Pancreas (tissue), 10 donors: ENCODE data around the gene CBX3. TPM values are rescaled to one million over a fixed set of nuclear protein-coding genes. Genes with fewer than 3 reads are reported as not detected.
"Not testable (repeated sequence)": the region's sequence is repeated elsewhere in the genome, so short reads cannot be mapped to it uniquely, and the experiment has no call there.

Source experiments
- ATAC-seq, 4 donors: fragments of 200-7000 bp; cut with Tn5 transposase; one replicate each; pipeline versions ENCODE4 v1.8.0 to v1.9.1; 2020; ENCODE audit warnings: mild to moderate bottlenecking in 4 of 4, moderate library complexity in 4 of 4
- DNase-seq, 6 donors: peaks; one replicate each; pipeline ENCODE4 v3.0.0-alpha.2; 2020
- FAIRE-seq: peaks from 2 replicates; lab custom pipeline; 2012; peaks lifted over from hg19 to GRCh38; lab: Jason Lieb, UNC
- H3K27ac ChIP-seq, 4 donors: fragments of 200-600 bp; sonication (generic); 1 replicate in 3 of 4; 2 replicates in 1 of 4; pipeline versions ENCODE4 v1.5.0 to v1.8.0; 2020
- H3K27me3 ChIP-seq, 4 donors: fragments of 200-600 bp; one replicate each; pipeline ENCODE4 v1.8.0; 2021
- H3K36me3 ChIP-seq, 3 donors: fragments of 200-600 bp; sonication (generic) in 1 of 3; one replicate each; pipeline versions ENCODE4 v1.5.0 to v1.8.0; 2020 to 2021
- H3K4me1 ChIP-seq, 3 donors: fragments of 200-600 bp; one replicate each; pipeline ENCODE4 v1.8.0; 2021
- H3K4me3 ChIP-seq, 4 donors: fragments of 200-600 bp; sonication (generic) in 2 of 4; one replicate each; pipeline versions ENCODE4 v1.5.0 to v1.8.0; 2020 to 2021
- H3K9me3 ChIP-seq, 4 donors: fragments of 200-600 bp; one replicate each; pipeline ENCODE4 v1.8.0; 2021
- WGBS, 2 donors: extraction: QIAGEN DNeasy Blood & Tissue Kit; methylation state at CpG; one replicate each; pipeline ENCODE4 v1.1.7; 2013; 5-methylcytosine and 5-hydroxymethylcytosine counted together
- intact Hi-C, 3 donors: fragments of 100-400 bp; cut with DNase I; formaldehyde crosslinking; loops; one replicate each; pipeline versions ENCODE4 v1.11.1 to v1.14.2; 2022
- polyA plus RNA-seq, 2 donors: library from polyadenylated mRNA; stranded (reverse); fragments of 200-250 nt; gene quantifications; one replicate each; pipeline ENCODE4 v1.2.3, GENCODE V29; 2013
- total RNA-seq, 6 donors: library from RNA; stranded (reverse); fragmentation: NEBNext Ultra II Directional in 4 of 6; extraction: Animal tissue kit (Norgen Biotek cat#: 25700) in 4 of 6; gene quantifications; one replicate each; pipeline versions ENCODE4 v1.2.1 to v1.2.4, GENCODE V29; 2021 to 2023
- TF ChIP-seq, protein P1 (sequence below), 4 donors: fragments of 200-600 bp; sonication (generic) in 3 of 4; IDR thresholded peaks; one replicate each; pipeline versions ENCODE4 v1.5.0 to v1.8.0; 2021; ENCODE audit warnings: antibody characterized with exemption in 4 of 4
- donor health status: healthy with polysubstance abuse.
- donor health status: DM: no; HTN: no; CAD: no; lungs with moderate emphysema.
- donor health status: DM: no; HTN: no; CAD: no.
- donor health status: control.
- donor health status: control.
- donor health status: Bipolar disorder and iron deficiency.
- donor health status: DM: yes; HTN: yes; CAD: no.
- donor health status: DM: no; HTN: no; CAD: no.
- donor health status: DM: no; HTN: no; CAD: no.
- donor health status: DM: yes; HTN: yes; CAD: no.

The CBX3 gene
- total RNA-seq (10 to 100 TPM; 22.0 to 55.5 (median 32.9) TPM), polyA plus RNA-seq (10 to 100 TPM; 32.9 to 60.7 TPM)

DNA sequence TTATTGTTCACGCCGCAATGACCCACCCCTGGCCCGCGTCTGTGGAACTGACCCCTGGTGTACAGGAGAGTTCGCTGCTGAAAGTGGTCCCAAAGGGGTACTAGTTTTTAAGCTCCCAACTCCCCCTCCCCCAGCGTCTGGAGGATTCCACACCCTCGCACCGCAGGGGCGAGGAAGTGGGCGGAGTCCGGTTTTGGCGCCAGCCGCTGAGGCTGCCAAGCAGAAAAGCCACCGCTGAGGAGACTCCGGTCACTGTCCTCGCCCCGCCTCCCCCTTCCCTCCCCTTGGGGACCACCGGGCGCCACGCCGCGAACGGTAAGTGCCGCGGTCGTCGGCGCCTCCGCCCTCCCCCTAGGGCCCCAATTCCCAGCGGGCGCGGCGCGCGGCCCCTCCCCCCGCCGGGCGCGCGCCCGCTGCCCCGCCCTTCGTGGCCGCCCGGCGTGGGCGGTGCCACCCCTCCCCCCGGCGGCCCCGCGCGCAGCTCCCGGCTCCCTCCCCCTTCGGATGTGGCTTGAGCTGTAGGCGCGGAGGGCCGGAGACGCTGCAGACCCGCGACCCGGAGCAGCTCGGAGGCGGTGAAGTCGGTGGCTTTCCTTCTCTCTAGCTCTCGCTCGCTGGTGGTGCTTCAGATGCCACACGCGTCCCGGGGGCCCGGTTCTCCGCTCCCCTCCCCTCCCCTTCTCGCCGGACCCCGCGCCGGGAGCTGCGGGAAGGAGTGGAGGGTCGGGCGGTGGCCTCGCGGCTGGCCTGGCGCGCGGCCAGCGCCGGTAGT lies at the start of gene CBX3:
Gene CBX3, plus strand, starts transcription at position 499 of the 772 bp plus-strand sequence. CDS start 1,254 bp downstream, outside the sequence.
- TF ChIP-seq, protein P1, sequence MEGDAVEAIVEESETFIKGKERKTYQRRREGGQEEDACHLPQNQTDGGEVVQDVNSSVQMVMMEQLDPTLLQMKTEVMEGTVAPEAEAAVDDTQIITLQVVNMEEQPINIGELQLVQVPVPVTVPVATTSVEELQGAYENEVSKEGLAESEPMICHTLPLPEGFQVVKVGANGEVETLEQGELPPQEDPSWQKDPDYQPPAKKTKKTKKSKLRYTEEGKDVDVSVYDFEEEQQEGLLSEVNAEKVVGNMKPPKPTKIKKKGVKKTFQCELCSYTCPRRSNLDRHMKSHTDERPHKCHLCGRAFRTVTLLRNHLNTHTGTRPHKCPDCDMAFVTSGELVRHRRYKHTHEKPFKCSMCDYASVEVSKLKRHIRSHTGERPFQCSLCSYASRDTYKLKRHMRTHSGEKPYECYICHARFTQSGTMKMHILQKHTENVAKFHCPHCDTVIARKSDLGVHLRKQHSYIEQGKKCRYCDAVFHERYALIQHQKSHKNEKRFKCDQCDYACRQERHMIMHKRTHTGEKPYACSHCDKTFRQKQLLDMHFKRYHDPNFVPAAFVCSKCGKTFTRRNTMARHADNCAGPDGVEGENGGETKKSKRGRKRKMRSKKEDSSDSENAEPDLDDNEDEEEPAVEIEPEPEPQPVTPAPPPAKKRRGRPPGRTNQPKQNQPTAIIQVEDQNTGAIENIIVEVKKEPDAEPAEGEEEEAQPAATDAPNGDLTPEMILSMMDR (IDR thresholded peaks at IDR 0.05) = no peak
- Histone ChIP-seq H3K4me1 (peaks cover 12 to 24% (median 23%) of the 10 kb centered on the region in 3 donors), H3K9me3 (no peaks in the 10 kb centered on the region), H3K27ac (peak within 1 kb of the TSS; percentile 94 to 100 (median 98)), H3K4me3 (peak within 1 kb of the TSS; percentile 68 to 93 (median 83)), H3K27me3 (no peaks in the 10 kb centered on the region), H3K36me3 (peaks cover 0 to 13% (median 11%) of the 10 kb centered on the region in 3 donors)
- intact Hi-C loops = no loop called here
- peak; percentile 54 to 73 (median 62) for ATAC-seq
- WGBS, 2 donors = 1 to 10% methylated on average over 67 to 86 of the region's 86 CpGs
- peak; percentile 84 to 93 (median 92) for DNase-seq
- no peak for FAIRE-seq

DNA sequence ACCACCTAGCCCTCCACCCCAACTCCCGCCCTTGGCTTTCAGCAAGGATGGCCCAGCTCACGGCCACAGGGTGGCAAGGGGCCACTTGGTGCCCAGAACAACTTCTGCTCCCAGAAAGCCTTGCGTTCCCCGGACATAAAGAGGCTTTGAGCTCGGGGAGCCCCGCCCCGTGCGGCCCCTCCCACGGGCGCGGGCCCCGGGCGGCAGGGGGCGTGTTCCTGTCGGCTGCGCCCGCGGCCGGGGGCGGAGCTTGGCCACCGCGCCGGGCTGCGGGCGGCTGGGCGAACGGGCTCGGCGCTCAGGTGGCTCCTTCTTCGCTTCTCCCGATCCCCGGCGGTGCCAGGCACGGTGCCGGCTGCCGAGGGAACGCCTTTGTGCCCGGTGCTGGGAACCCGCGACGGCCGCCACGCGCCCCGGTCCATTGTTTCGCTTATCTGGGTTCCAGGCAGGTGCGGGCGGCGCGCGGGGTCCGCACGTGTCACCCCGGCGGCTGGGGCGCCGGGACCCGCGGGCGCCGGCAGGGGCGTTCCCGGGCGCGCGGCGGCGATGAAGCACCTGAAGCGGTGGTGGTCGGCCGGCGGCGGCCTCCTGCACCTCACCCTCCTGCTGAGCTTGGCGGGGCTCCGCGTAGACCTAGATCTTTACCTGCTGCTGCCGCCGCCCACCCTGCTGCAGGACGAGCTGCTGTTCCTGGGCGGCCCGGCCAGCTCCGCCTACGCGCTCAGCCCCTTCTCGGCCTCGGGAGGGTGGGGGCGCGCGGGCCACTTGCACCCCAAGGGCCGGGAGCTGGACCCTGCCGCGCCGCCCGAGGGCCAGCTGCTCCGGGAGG lies 49.4 kb upstream of the CBX3 start, which contains the start of gene NFE2L3:
Gene NFE2L3, plus strand, starts transcription at position 246 of the 829 bp plus-strand sequence. Its CDS starts 301 bp downstream, at position 547.
- intact Hi-C loops = no loop called here
- no peaks in the 10 kb centered on the region for H3K9me3 ChIP-seq
- DNase-seq = peak; percentile 81 to 93 (median 90)
- no peaks in the 10 kb centered on the region for H3K27me3 ChIP-seq
- FAIRE-seq = no peak
- H3K4me1 ChIP-seq = peaks cover 0 to 29% (median 0%) of the 10 kb centered on the region in 3 donors
- TF ChIP-seq, protein P1 (IDR thresholded peaks at IDR 0.05) = no peak
- peak within 1 kb of the TSS; percentile 40 to 73 (median 60) for H3K4me3 ChIP-seq
- ATAC-seq = peak; percentile 92 to 96 (median 94)
- WGBS, 2 donors = 0 to 1% methylated on average over 48 to 95 of the region's 95 CpGs
- peak within 1 kb of the TSS in 1 of 4 donors; percentile 30 for H3K27ac ChIP-seq
- no peaks in the 10 kb centered on the region for H3K36me3 ChIP-seq

DNA sequence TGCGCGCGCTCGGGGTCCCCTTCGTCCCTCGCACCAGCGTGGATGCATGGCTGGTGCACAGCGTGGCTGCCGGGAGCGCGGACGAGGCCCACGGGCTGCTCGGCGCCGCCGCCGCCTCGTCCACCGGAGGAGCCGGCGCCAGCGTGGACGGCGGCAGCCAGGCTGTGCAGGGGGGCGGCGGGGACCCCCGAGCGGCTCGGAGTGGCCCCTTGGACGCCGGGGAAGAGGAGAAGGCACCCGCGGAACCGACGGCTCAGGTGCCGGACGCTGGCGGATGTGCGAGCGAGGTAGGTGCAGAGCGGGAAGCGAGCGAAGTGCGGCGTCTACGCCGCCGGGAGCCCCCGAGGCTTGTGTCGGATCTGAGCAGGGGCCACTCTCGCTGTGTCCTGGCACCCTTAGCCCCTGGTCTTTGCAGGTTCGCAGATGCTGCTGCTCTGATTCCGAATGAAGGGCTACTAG lies 48.7 kb upstream of the CBX3 start:
- DNase-seq (peak in 1 of 6 donors; percentile 68), ATAC-seq (peak in 3 of 4 donors; percentile 6 to 34 (median 20))
- FAIRE-seq, H3K9me3 ChIP-seq, H3K27me3 ChIP-seq, H3K36me3 ChIP-seq, intact Hi-C loops, H3K27ac ChIP-seq: not testable (repeated sequence)
- Histone ChIP-seq H3K4me3 (peak overlapping the region; percentile 40 to 73 (median 60)), H3K4me1 (peaks cover 0 to 29% (median 0%) of the 10 kb centered on the region in 3 donors)
- WGBS, 2 donors = 20 to 21% methylated on average over 35 to 54 of the region's 54 CpGs

DNA sequence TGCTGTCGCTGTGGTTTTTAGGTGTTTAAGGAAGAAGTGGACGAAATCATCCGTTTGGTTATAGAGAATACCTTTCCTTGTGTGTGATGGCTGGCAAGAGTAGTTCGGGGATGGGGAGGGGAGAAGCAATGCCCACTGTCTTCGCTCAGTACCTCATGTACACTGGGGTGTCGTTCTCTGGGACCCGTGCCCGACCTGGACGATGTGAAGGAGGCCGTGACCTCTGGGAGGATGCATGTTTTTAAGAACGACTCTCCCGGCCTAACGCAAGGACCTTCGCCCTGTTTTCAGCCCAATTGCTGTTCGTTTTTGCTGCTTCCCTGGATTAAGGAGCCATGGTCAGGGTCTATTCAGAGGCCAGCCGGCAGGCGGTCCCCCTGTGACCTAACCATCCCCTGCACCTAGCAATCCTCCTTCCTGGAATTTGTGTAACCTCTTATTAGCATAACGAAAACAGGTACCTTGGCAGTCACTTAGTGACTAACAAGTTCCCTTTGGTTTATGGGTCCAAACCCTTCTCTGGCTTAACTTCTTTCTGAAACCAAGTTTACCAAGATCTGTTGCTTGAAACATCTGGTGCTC lies 48.2 kb upstream of the CBX3 start:
- Histone ChIP-seq H3K9me3 (no peaks in the 10 kb centered on the region), H3K36me3 (no peaks in the 10 kb centered on the region), H3K27ac (peak overlapping the region in 1 of 4 donors; percentile 74), H3K27me3 (no peaks in the 10 kb centered on the region), H3K4me3 (peak overlapping the region; percentile 40 to 73 (median 60)), H3K4me1 (peaks cover 0 to 29% (median 0%) of the 10 kb centered on the region in 3 donors)
- DNase-seq = no peak
- no peak for ATAC-seq
- 72 to 73% methylated on average over 18 of the region's 18 CpGs for WGBS, 2 donors
- FAIRE-seq = no peak
- TF ChIP-seq, protein P1 (IDR thresholded peaks at IDR 0.05) = no peak
- intact Hi-C loops = no loop called here
